B cell (primary cell): ENCODE data around the gene ABCG1. TPM values are rescaled to one million over a fixed set of nuclear protein-coding genes. Genes with fewer than 3 reads are reported as not detected.

Experiments used
- ATAC-seq: fragments of 200-7000 bp; cut with Tn5 transposase; one replicate; pipeline ENCODE4 v1.10.0; 2021; ENCODE audit warnings: low read depth, mild to moderate bottlenecking, moderate number of reproducible peaks, moderate library complexity
- CTCF ChIA-PET: fragments of 350-600 bp; sonication (Branson Sonifier 250); formaldehyde crosslinking; loops from one replicate; lab custom pipeline; 2021; ENCODE audit warnings: antibody characterized with exemption, inconsistent platforms; lab: Charles Lee
- POLR2A ChIA-PET: fragments of 350-600 bp; sonication (Branson Sonifier 250); formaldehyde crosslinking; loops from one replicate; lab custom pipeline; 2021; ENCODE audit warnings: antibody characterized with exemption; lab: Charles Lee
- DNase-seq: peaks from one replicate; pipeline ENCODE4 v3.0.0; 2013
- H2AFZ ChIP-seq: 2 replicates; pipeline ENCODE4 v1.6.1; 2012; ENCODE audit warnings: mild to moderate bottlenecking, low read depth, low read length; ENCODE audit not compliant: insufficient read depth, poor library complexity, severe bottlenecking
- H3K27ac ChIP-seq, 2 donors: 1 replicate in 1 of 2; 2 replicates in 1 of 2; pipeline ENCODE4 v1.5.1; 2012 to 2013; ENCODE audit warnings: low read length in 2 of 2, mild to moderate bottlenecking in 2 of 2, moderate library complexity in 1 of 2
- H3K27me3 ChIP-seq, 4 experiments: fragments of 200-600 bp in 1 of 4; sonication (generic) in 1 of 4; replicated peaks in 1 of 4; 1 replicate in 2 of 4; 2 replicates in 2 of 4; pipeline versions ENCODE4 v1.6.1 to v1.7.0; 2013 to 2016; ENCODE audit warnings: low read length in 3 of 4, mild to moderate bottlenecking in 2 of 4, mixed read lengths in 1 of 4, moderate library complexity in 1 of 4; ENCODE audit not compliant: insufficient read depth in 4 of 4, control insufficient read depth in 3 of 4; ENCODE audit errors: control extremely low read depth in 1 of 4
- H3K36me3 ChIP-seq, 2 experiments: replicated peaks in 1 of 2; 1 replicate in 1 of 2; 2 replicates in 1 of 2; pipeline versions ENCODE4 v1.6.1 to v1.7.1; 2013; ENCODE audit warnings: low read length in 1 of 2; ENCODE audit not compliant: insufficient read depth in 2 of 2, control insufficient read depth in 1 of 2; ENCODE audit errors: control extremely low read depth in 1 of 2, extremely low read depth in 1 of 2
- H3K4me1 ChIP-seq, 2 donors: fragments of 200-600 bp in 1 of 2; sonication (generic) in 1 of 2; 1 replicate in 1 of 2; 2 replicates in 1 of 2; pipeline versions ENCODE4 v1.5.1 to v1.6.1; 2013 to 2017; ENCODE audit warnings: low read length in 2 of 2; ENCODE audit not compliant: control insufficient read depth in 2 of 2, insufficient read depth in 2 of 2
- H3K4me2 ChIP-seq: replicated peaks from 2 replicates; pipeline ENCODE3; 2012; ENCODE audit warnings: mild to moderate bottlenecking, low read depth, low read length; ENCODE audit not compliant: poor library complexity, severe bottlenecking
- H3K4me3 ChIP-seq, 5 experiments: fragments of 200-600 bp in 1 of 5; sonication (generic) in 1 of 5; 1 replicate in 3 of 5; 2 replicates in 2 of 5; pipeline versions ENCODE4 v1.5.1 to v1.7.0; 2011 to 2016; ENCODE audit warnings: low read length in 4 of 5, mild to moderate bottlenecking in 4 of 5, low read depth in 2 of 5, control low read depth in 1 of 5, moderate library complexity in 1 of 5; ENCODE audit not compliant: insufficient read depth in 1 of 5; ENCODE audit errors: control extremely low read depth in 1 of 5, extremely low read depth in 1 of 5
- H3K79me2 ChIP-seq: fragments of 200-600 bp; sonication (generic); one replicate; pipeline ENCODE4 v1.6.0; 2016; ENCODE audit warnings: low read length; ENCODE audit not compliant: control insufficient read depth, insufficient read depth
- H3K9ac ChIP-seq: fragments of 200-600 bp; sonication (generic); 2 replicates; pipeline ENCODE4 v1.6.1; 2017; ENCODE audit warnings: mild to moderate bottlenecking, low read length, moderate library complexity
- H3K9me3 ChIP-seq, 3 donors: one replicate each; pipeline versions ENCODE4 v1.6.1 to v1.7.1; 2013; ENCODE audit warnings: low read length in 2 of 3; ENCODE audit not compliant: control insufficient read depth in 2 of 3, insufficient read depth in 1 of 3; ENCODE audit errors: control extremely low read depth in 1 of 3
- H4K20me1 ChIP-seq: 2 replicates; pipeline ENCODE4 v1.6.0; 2012; ENCODE audit warnings: mild to moderate bottlenecking, low read length; ENCODE audit not compliant: insufficient read depth, control insufficient read depth, poor library complexity, severe bottlenecking
- H3K27ac Mint-ChIP-seq: one replicate; pipeline ENCODE4 v1.8.0; 2021; ENCODE audit warnings: mixed read lengths
- H3K27me3 Mint-ChIP-seq: one replicate; pipeline ENCODE4 v1.8.0; 2021; ENCODE audit warnings: mixed read lengths
- H3K4me1 Mint-ChIP-seq: one replicate; pipeline ENCODE4 v1.8.0; 2021; ENCODE audit warnings: mixed read lengths
- H3K4me3 Mint-ChIP-seq: one replicate; pipeline ENCODE4 v1.8.0; 2021; ENCODE audit warnings: mixed read lengths
- H3K9me3 Mint-ChIP-seq: one replicate; pipeline ENCODE4 v1.8.0; 2022; ENCODE audit warnings: mixed read lengths; ENCODE audit not compliant: insufficient read depth
- CTCF ChIP-seq: fragments of 200-600 bp; IDR thresholded peaks from one replicate; pipeline ENCODE4 v1.8.0; 2022; ENCODE audit warnings: antibody characterized with exemption, mild to moderate bottlenecking
- EZH2 ChIP-seq: IDR thresholded peaks from 2 replicates; pipeline ENCODE4 v1.6.1; 2012; ENCODE audit warnings: borderline replicate concordance, low read depth, mild to moderate bottlenecking, moderate library complexity, low read length; ENCODE audit not compliant: insufficient read depth, poor library complexity, severe bottlenecking
- WGBS: methylation state at CpG from one replicate; pipeline ENCODE4 v1.1.5; 2013; ENCODE audit warnings: missing lambda C conversion rate; ENCODE audit not compliant: insufficient coverage; 5-methylcytosine and 5-hydroxymethylcytosine counted together
- intact Hi-C: fragments of 100-400 bp; cut with micrococcal nuclease; formaldehyde crosslinking; loops from one replicate; pipeline ENCODE4 v1.10.0; 2022
- polyA plus RNA-seq: library from polyadenylated mRNA; depleted of rRNA; stranded (reverse); fragments of >200 nt; gene quantifications from 2 replicates; pipeline ENCODE4 v1.2.3, GENCODE V29; 2012
- total RNA-seq, 2 donors: library from RNA; stranded (reverse); fragments of 120-200 nt in 1 of 2; gene quantifications; 1 replicate in 1 of 2; 2 replicates in 1 of 2; pipeline versions ENCODE4 v1.2.3 to v1.2.4, GENCODE V29; 2013 to 2022

Gene ABCG1
- total and polyA plus RNA-seq, 2 donors (not counting 1 experiment from before 2014, with no cell fraction given): 8.7 to 27.5 TPM

DNA sequence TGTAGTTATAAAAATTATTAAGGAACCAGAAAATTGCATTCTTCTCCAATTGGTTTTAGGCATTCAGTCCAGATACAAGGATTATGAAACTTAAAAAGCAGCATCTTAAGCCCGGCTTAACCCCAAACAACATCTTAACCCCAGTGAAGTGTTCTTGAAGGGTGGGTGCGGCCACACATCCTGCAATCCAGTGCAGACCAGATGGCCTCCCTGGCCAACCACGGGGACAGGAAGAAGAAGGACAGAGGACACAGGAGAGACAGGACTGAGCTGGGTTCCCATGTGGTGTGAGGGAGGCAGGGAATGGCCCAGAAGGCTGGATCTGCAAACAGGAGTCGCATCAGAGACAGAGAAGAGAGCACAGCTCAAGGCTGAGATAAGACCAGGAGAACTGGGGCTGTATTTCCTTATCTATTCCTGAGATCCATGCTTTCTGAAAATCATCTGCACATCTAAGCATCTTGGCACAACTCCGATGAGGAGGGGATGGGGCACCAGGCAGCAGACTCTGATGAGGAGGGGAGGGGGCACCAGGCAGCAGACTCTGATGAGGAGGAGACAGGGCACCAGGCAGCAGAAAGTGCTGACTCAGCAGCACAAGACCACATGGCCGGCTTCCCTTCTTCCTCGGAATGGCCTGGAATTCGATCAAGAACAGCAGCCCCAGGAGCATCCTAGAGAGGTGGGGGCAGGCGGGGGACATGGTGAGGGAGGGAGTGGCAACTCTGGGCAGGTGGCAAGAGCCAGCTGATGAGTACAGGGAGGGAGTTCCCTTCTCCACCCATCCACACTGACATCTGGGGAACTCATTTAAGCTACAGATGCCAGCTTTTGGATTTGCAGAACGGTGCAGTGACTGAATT is 26.6 kb downstream of the ABCG1 start:
- Histone ChIP-seq H3K4me1 (peaks cover 33 to 61% of the 10 kb centered on the region in 2 donors), H3K36me3 (peaks cover 0 to 8% of the 10 kb centered on the region in 2 experiments), H4K20me1 (peaks cover 83% of the 10 kb centered on the region), H3K27me3 (no peaks in the 10 kb centered on the region), H3K4me2 (no peak overlapping the region), H3K9ac (no peak overlapping the region), H2AFZ (no peak overlapping the region), H3K27ac (no peak overlapping the region), H3K4me3 (no peak overlapping the region), H3K9me3 (peaks cover 0 to 4% (median 0%) of the 10 kb centered on the region in 3 donors), H3K79me2 (peaks cover 81% of the 10 kb centered on the region)
- DNase-seq (no peak), ATAC-seq (no peak)
- Mint-ChIP-seq H3K27ac (no peak overlapping the region), H3K4me1 (peaks cover 61% of the 10 kb centered on the region), H3K9me3 (no peaks in the 10 kb centered on the region), H3K27me3 (no peaks in the 10 kb centered on the region), H3K4me3 (no peak overlapping the region)
- 48% methylated on average over 5 of the region's 10 CpGs for WGBS
- POLR2A ChIA-PET: no interaction called here
- intact Hi-C loops: no loop called here
- CTCF ChIA-PET: interaction anchor here (1.1 to 3.2 kb wide), 5 partner anchors 13 to 82 kb away, joined by 3 to 20 read pairs (median 6); no protein-coding TSS in a partner anchor
- no peak for TF ChIP-seq CTCF
- TF ChIP-seq EZH2: no peak

DNA sequence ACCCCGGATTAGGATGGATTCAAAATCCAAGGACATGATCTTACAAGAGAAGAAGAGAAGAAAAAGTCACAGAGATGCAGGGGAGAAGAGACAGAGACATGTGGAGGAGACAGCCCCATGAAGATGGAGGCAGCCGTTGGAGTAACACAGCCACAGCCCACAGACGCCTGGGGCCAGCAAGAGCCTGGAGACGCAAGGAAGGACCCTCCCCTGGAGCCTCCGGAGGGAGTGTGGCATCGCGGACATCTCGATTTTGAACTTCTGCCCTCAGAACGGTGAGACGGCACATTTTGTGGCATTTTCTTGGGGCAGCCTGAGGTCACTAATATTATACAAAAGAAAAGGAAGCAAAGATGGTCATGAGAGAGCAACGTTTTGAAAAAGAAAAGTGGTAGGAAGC is 28.8 kb downstream of the ABCG1 start:
- ATAC-seq (no peak), DNase-seq (no peak)
- CTCF ChIA-PET: interaction anchor here (2.2 kb wide), 1 partner anchor 11 kb away, joined by 11 read pairs; no protein-coding TSS in a partner anchor
- Mint-ChIP-seq H3K27me3 (no peaks in the 10 kb centered on the region), H3K4me1 (peaks cover 63% of the 10 kb centered on the region), H3K4me3 (no peak overlapping the region), H3K27ac (no peak overlapping the region), H3K9me3 (no peaks in the 10 kb centered on the region)
- H3K4me2 ChIP-seq: no peak overlapping the region
- H3K27me3 ChIP-seq: no peaks in the 10 kb centered on the region
- H2AFZ ChIP-seq: no peak overlapping the region
- H3K4me3 ChIP-seq: no peak overlapping the region
- peaks cover 0 to 8% of the 10 kb centered on the region in 2 experiments for H3K36me3 ChIP-seq
- POLR2A ChIA-PET: no interaction called here
- intact Hi-C loops: no loop called here
- peaks cover 25 to 56% of the 10 kb centered on the region in 2 donors for H3K4me1 ChIP-seq
- peaks cover 80% of the 10 kb centered on the region for H4K20me1 ChIP-seq
- peaks cover 72% of the 10 kb centered on the region for H3K79me2 ChIP-seq
- WGBS: 72% methylated on average over 10 of the region's 11 CpGs
- H3K27ac ChIP-seq: no peak overlapping the region
- no peak overlapping the region for H3K9ac ChIP-seq
- peaks cover 0 to 4% (median 0%) of the 10 kb centered on the region in 3 donors for H3K9me3 ChIP-seq
- TF ChIP-seq CTCF: no peak
- TF ChIP-seq EZH2: no peak
